ENCODE results near the gene CIROP.

Gene CIROP

GRCh38 chr14:23052671-23053070 is 52.1 kb downstream of the CIROP start:
- no peak for TF ChIP-seq CTCF (IDR thresholded peaks at IDR 0.05; ENCODE audit: borderline replicate concordance, insufficient read depth, low read depth, low read length)
- H3K4me3 ChIP-seq (ENCODE audit: low read depth, low read length), result no peak overlapping the region

GRCh38 chr14:23052182-23052623 is 52.6 kb downstream of the CIROP start:
- no peak for TF ChIP-seq CTCF (IDR thresholded peaks at IDR 0.05; ENCODE audit: borderline replicate concordance, insufficient read depth, low read depth, low read length)
- no peak overlapping the region for H3K4me3 ChIP-seq (ENCODE audit: low read depth, low read length)

- TF ChIP-seq CTCF (IDR thresholded peaks at IDR 0.05; ENCODE audit: borderline replicate concordance, insufficient read depth, low read depth, low read length), result no peak
Observed at GRCh38 chr14:23051141-23052057, 53.4 kb downstream of the CIROP start.

More at GRCh38 chr14:23051141-23052057, 53.4 kb downstream of the CIROP start:
- H3K4me3 ChIP-seq (ENCODE audit: low read depth, low read length), result no peak overlapping the region

All from GM12875 (cell line).